IMR-90 (cell line): ENCODE measurements around the gene HIRA. TPM values are rescaled to one million over a fixed set of nuclear protein-coding genes. Genes with fewer than 3 reads are reported as not detected.

ENCODE experiments used
- ATAC-seq: fragments of 200-7000 bp; cut with Tn5 transposase; 2 replicates; pipeline ENCODE4 v1.9.1; 2020; ENCODE audit warnings: low read depth, mild to moderate bottlenecking, moderate library complexity
- BruUV-seq: library from RNA; stranded (reverse); fragments of 400-500 nt; replicated peaks from 2 replicates; lab custom pipeline; 2021; lab: Mats Ljungman, UMichigan
- CTCF ChIA-PET: fragments of 300-600 bp; formaldehyde crosslinking; extraction: SDS; loops from one replicate; lab custom pipeline; 2021; ENCODE audit warnings: antibody characterized with exemption; lab: Yijun Ruan, JAX
- POLR2A ChIA-PET: fragments of 300-600 bp; sonication (Branson Sonifier 250); formaldehyde crosslinking; loops from one replicate; lab custom pipeline; 2022; ENCODE audit warnings: antibody characterized with exemption; ENCODE audit not compliant: unreplicated experiment; lab: Charles Lee
- DNase-seq: peaks from one replicate; pipeline ENCODE4 v3.0.0; 2013
- H2AFZ ChIP-seq: replicated peaks from 2 replicates; pipeline ENCODE3; 2013; ENCODE audit warnings: low read length, mild to moderate bottlenecking; ENCODE audit not compliant: poor library complexity
- H2AK5ac ChIP-seq: 2 replicates; pipeline ENCODE4 v1.6.1; 2013; ENCODE audit warnings: low read depth, low read length, inconsistent platforms
- H2AK9ac ChIP-seq: replicated peaks from 2 replicates; pipeline ENCODE3; 2013; ENCODE audit warnings: mild to moderate bottlenecking, low read depth, low read length, moderate library complexity; ENCODE audit not compliant: poor library complexity
- H2BK120ac ChIP-seq: 2 replicates; pipeline ENCODE4 v1.6.1; 2013; ENCODE audit warnings: low read depth, low read length, inconsistent platforms
- H2BK15ac ChIP-seq: 3 replicates; pipeline ENCODE4 v1.6.1; 2013; ENCODE audit warnings: low read depth, low read length, inconsistent platforms
- H2BK20ac ChIP-seq: 2 replicates; pipeline ENCODE4 v1.6.1; 2013; ENCODE audit warnings: low read depth, mild to moderate bottlenecking, inconsistent platforms, low read length, moderate library complexity
- H2BK5ac ChIP-seq: 2 replicates; pipeline ENCODE4 v1.6.1; 2013; ENCODE audit warnings: mild to moderate bottlenecking, low read depth, low read length, inconsistent platforms; ENCODE audit not compliant: poor library complexity, severe bottlenecking
- H3K14ac ChIP-seq: replicated peaks from 2 replicates; pipeline ENCODE4 v1.6.1; 2013; ENCODE audit warnings: low read depth, low read length, inconsistent platforms
- H3K18ac ChIP-seq: 2 replicates; pipeline ENCODE4 v1.6.1; 2013; ENCODE audit warnings: low read depth, low read length, control low read depth
- H3K23ac ChIP-seq: 2 replicates; pipeline ENCODE4 v1.6.1; 2013; ENCODE audit warnings: low read depth, low read length, inconsistent platforms
- H3K27ac ChIP-seq: 2 replicates; pipeline ENCODE4 v1.5.1; 2013; ENCODE audit warnings: mild to moderate bottlenecking, control low read depth, low read length; ENCODE audit not compliant: insufficient read depth
- H3K27me3 ChIP-seq: 2 replicates; pipeline ENCODE4 v1.6.1; 2013; ENCODE audit warnings: low read length; ENCODE audit not compliant: control insufficient read depth, insufficient read depth
- H3K36me3 ChIP-seq: 2 replicates; pipeline ENCODE4 v1.6.1; 2013; ENCODE audit warnings: low read length, mixed read lengths; ENCODE audit not compliant: control insufficient read depth, insufficient read depth
- H3K4ac ChIP-seq: 2 replicates; pipeline ENCODE4 v1.6.1; 2013; ENCODE audit warnings: low read depth, low read length, inconsistent platforms
- H3K4me1 ChIP-seq: 2 replicates; pipeline ENCODE4 v1.6.1; 2013; ENCODE audit warnings: low read length, mixed read lengths; ENCODE audit not compliant: control insufficient read depth, insufficient read depth
- H3K4me2 ChIP-seq: 2 replicates; pipeline ENCODE4 v1.6.1; 2013; ENCODE audit warnings: low read depth, mild to moderate bottlenecking, control low read depth, low read length, moderate library complexity
- H3K4me3 ChIP-seq: 2 replicates; pipeline ENCODE4 v1.5.1; 2013; ENCODE audit warnings: low read depth, mild to moderate bottlenecking, control low read depth, low read length, moderate library complexity; ENCODE audit not compliant: insufficient read depth
- H3K56ac ChIP-seq: 2 replicates; pipeline ENCODE4 v1.6.1; 2013; ENCODE audit warnings: low read length, inconsistent platforms; ENCODE audit not compliant: insufficient read depth; ENCODE audit errors: extremely low read depth
- H3K79me1 ChIP-seq, 2 experiments: 2 replicates each; pipeline ENCODE4 v1.6.1; 2013; ENCODE audit warnings: low read length in 2 of 2, inconsistent platforms in 1 of 2, low read depth in 1 of 2
- H3K9ac ChIP-seq: 2 replicates; pipeline ENCODE4 v1.6.1; 2013; ENCODE audit warnings: low read depth, low read length, control low read depth
- H3K9me1 ChIP-seq: 2 replicates; pipeline ENCODE4 v1.6.1; 2013; ENCODE audit warnings: low read length, inconsistent platforms; ENCODE audit not compliant: insufficient read depth
- H3K9me3 ChIP-seq: 2 replicates; pipeline ENCODE4 v1.6.1; 2013; ENCODE audit warnings: low read length; ENCODE audit not compliant: control insufficient read depth, insufficient read depth
- H4K20me1 ChIP-seq: 2 replicates; pipeline ENCODE4 v1.6.1; 2013; ENCODE audit warnings: low read length, inconsistent platforms; ENCODE audit not compliant: insufficient read depth
- H4K5ac ChIP-seq: 2 replicates; pipeline ENCODE4 v1.6.1; 2013; ENCODE audit warnings: mild to moderate bottlenecking, low read depth, low read length, control low read depth
- H4K8ac ChIP-seq, 2 experiments: 2 replicates each; pipeline ENCODE4 v1.6.1; 2013; ENCODE audit warnings: low read depth in 2 of 2, low read length in 2 of 2, control low read depth in 1 of 2, inconsistent platforms in 1 of 2
- H4K91ac ChIP-seq: 2 replicates; pipeline ENCODE4 v1.6.1; 2013; ENCODE audit warnings: low read depth, low read length, inconsistent platforms; ENCODE audit not compliant: insufficient read depth
- BHLHE40 ChIP-seq: fragments of 150-350 bp; IDR thresholded peaks from 2 replicates; pipeline ENCODE4 v1.6.1; 2016; ENCODE audit warnings: mild to moderate bottlenecking, low read depth, low read length
- CEBPB ChIP-seq: IDR thresholded peaks from 2 replicates; pipeline ENCODE4 v1.6.1; 2012; ENCODE audit warnings: low read depth, low read length, improper control_type of control experiment
- FOS ChIP-seq: fragments of 150-350 bp; IDR thresholded peaks from 2 replicates; pipeline ENCODE4 v1.6.1; 2016; ENCODE audit warnings: low read depth, low read length
- MAZ ChIP-seq: IDR thresholded peaks from 2 replicates; pipeline ENCODE4 v1.6.1; 2012; ENCODE audit warnings: low read depth, mild to moderate bottlenecking, low read length, improper control_type of control experiment, moderate library complexity, borderline replicate concordance
- MXI1 ChIP-seq: IDR thresholded peaks from 2 replicates; pipeline ENCODE4 v1.6.1; 2012; ENCODE audit warnings: low read depth, mild to moderate bottlenecking, low read length, moderate library complexity, borderline replicate concordance
- NFE2L2 ChIP-seq: fragments of 150-350 bp; IDR thresholded peaks from 2 replicates; pipeline ENCODE4 v1.6.1; 2016; ENCODE audit warnings: low read depth, mild to moderate bottlenecking, low read length
- POLR2A ChIP-seq: IDR thresholded peaks from 2 replicates; pipeline ENCODE4 v1.6.1; 2012; ENCODE audit warnings: mild to moderate bottlenecking, low read depth, low read length
- RAD21 ChIP-seq: IDR thresholded peaks from 2 replicates; pipeline ENCODE4 v1.6.1; 2012; ENCODE audit warnings: low read length, improper control_type of control experiment
- RFX5 ChIP-seq: IDR thresholded peaks from 2 replicates; pipeline ENCODE4 v1.8.0; 2012; ENCODE audit warnings: low read depth, mild to moderate bottlenecking, low read length, moderate library complexity
- WGBS, 2 experiments: methylation state at CpG; one replicate each; pipeline versions ENCODE4 v1.1.5 to v1.1.7; 2013; ENCODE audit warnings: missing lambda C conversion rate in 2 of 2; ENCODE audit not compliant: insufficient read length in 1 of 2; ENCODE audit errors: extremely low coverage in 2 of 2; 5-methylcytosine and 5-hydroxymethylcytosine counted together
- dilution Hi-C: fragments of 300-500 bp; cut with HindIII; formaldehyde crosslinking; loops from one replicate; pipeline ENCODE4 v1.14.3; 2018; ENCODE audit warnings: low sequenced_read_pairs; ENCODE audit not compliant: unreplicated experiment
- in situ Hi-C: fragments of 300-500 bp; cut with MboI; formaldehyde crosslinking; loops from 3 replicates; pipeline ENCODE4 v1.14.3; 2019; ENCODE audit warnings: low sequenced_read_pairs, inconsistent platforms, mixed read lengths
- intact Hi-C: fragments of 100-400 bp; cut with micrococcal nuclease; formaldehyde crosslinking; loops from 2 replicates; pipeline ENCODE4 v1.10.0; 2022
- polyA plus RNA-seq, 3 experiments: library from polyadenylated mRNA; depleted of rRNA; stranded (reverse); fragments of >200 nt; gene quantifications; 2 replicates each; pipeline ENCODE4 v1.2.3, GENCODE V29; 2012; ENCODE audit warnings: low replicate concordance in 1 of 3
- total RNA-seq: library from RNA; depleted of rRNA; stranded (reverse); fragments of >200 nt; gene quantifications from 2 replicates; pipeline ENCODE4 v1.2.3, GENCODE V29; 2012
- TF ChIP-seq, protein P1 (sequence below): fragments of 150-350 bp; IDR thresholded peaks from 2 replicates; pipeline ENCODE4 v1.6.1; 2017; ENCODE audit warnings: mild to moderate bottlenecking, antibody characterized with exemption, low read length, low read depth

HIRA gene
- total and polyA plus RNA-seq, 2 of the 4 experiments (the other 2 are of a cell fraction), result 14.5 to 24.2 TPM

DNA sequence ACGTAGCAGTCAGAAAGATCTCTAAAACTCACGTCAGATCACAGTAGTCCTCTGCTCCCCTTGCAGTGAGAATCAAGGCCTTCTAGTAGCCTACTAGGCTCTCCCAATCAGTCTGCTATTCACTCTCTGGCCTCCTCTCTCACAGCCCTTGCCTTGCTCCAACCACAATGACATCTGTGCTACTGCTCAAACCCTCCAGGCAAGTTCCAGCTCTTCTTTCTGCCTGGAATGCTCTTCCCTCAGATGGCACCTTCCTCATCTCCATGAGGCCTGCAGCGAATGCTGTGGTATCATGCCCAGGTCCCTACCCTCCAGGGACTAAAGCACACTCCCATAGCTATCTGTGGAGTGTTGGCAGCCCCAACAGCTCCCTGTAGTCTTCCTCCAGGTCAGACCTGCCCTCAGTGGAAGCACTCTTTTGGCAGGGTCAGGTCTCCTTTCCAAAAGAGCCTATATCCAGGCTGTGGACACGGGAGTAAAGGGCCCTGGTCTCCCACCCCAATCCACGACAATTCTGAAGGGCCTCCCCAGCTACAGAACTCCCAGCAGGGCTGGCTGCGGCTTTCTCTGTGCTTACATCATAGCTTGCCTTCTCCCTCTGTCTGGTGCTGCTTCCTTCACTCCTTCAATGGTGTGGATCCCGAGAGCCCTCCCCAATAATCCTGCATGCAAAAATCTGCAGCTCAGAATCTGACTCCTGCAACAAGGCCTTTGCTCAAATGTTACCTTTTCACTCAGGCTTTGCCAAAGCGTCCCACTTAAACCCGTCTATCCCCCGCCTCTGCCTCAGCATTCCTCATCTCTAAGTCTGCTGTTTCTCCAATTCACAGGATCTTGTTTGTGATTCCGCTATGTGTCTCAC lies 8.9 kb downstream of the HIRA start:
- WGBS, 2 experiments, result 82% methylated on average over 8 of the region's 11 CpGs; no CpG with 5 or more reads in 1 of the 2 experiments
- no peaks in the 10 kb centered on the region for H3K9me3 ChIP-seq
- no peak overlapping the region for H3K18ac ChIP-seq
- H3K79me1 ChIP-seq, result peaks cover 20 to 83% of the 10 kb centered on the region in 2 experiments
- H4K8ac ChIP-seq, result no peak overlapping the region
- H2BK120ac ChIP-seq, result no peak overlapping the region
- no peak overlapping the region for H2BK15ac ChIP-seq
- peak overlapping the region; percentile 17; the same call in 1 of the 2 replicates for H3K23ac ChIP-seq
- no peak overlapping the region for H2AK5ac ChIP-seq
- no peaks in the 10 kb centered on the region for H3K27me3 ChIP-seq
- no peak overlapping the region for H3K4me2 ChIP-seq
- H3K4me1 ChIP-seq, result peaks cover 5% of the 10 kb centered on the region; the same call in 1 of the 2 replicates
- H2BK5ac ChIP-seq, result no peak overlapping the region
- H3K4ac ChIP-seq, result 0 out of 2 replicates have a peak overlapping the region, but pooled peaks have one; percentile 6
- H3K14ac ChIP-seq, result no peak overlapping the region
- TF ChIP-seq RAD21 (no peak), NFE2L2 (no peak), POLR2A (no peak), MXI1 (no peak), CEBPB (no peak), RFX5 (no peak), BHLHE40 (no peak), MAZ (no peak), FOS (no peak)
- TF ChIP-seq, protein P1, sequence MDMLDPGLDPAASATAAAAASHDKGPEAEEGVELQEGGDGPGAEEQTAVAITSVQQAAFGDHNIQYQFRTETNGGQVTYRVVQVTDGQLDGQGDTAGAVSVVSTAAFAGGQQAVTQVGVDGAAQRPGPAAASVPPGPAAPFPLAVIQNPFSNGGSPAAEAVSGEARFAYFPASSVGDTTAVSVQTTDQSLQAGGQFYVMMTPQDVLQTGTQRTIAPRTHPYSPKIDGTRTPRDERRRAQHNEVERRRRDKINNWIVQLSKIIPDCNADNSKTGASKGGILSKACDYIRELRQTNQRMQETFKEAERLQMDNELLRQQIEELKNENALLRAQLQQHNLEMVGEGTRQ, result no peak
- BruUV-seq, result no TSS peak
- intact Hi-C loops (loop anchor here (10.0 kb wide), 1 partner anchor 128 kb away; the partner anchor contains the start of gene CLTCL1), dilution Hi-C loops (no loop called here), in situ Hi-C loops (no loop called here)
- DNase-seq (no peak), ATAC-seq (peak; percentile 12)
- H3K56ac ChIP-seq, result no peak overlapping the region
- no peak overlapping the region for H2AFZ ChIP-seq
- H3K27ac ChIP-seq, result no peak overlapping the region
- H3K9me1 ChIP-seq, result peaks cover 41% of the 10 kb centered on the region
- POLR2A ChIA-PET, result no interaction called here
- peak overlapping the region; percentile 73 for H2AK9ac ChIP-seq
- H2BK20ac ChIP-seq, result no peak overlapping the region
- no peaks in the 10 kb centered on the region for H3K36me3 ChIP-seq
- H4K20me1 ChIP-seq, result peaks cover 75% of the 10 kb centered on the region
- no peak overlapping the region for H4K5ac ChIP-seq
- no peak overlapping the region for H3K4me3 ChIP-seq
- H4K91ac ChIP-seq, result no peak overlapping the region
- CTCF ChIA-PET, result no interaction called here
- H3K9ac ChIP-seq, result no peak overlapping the region
